KG1 (cell line): ENCODE data around the gene AP1S2.
"Not testable (repeated sequence)": the region's sequence is repeated elsewhere in the genome, so short reads cannot be mapped to it uniquely, and the experiment has no call there.

Experiments used
- DNase-seq: peaks from one replicate; lab custom pipeline; 2025; lab: John Stamatoyannopoulos, UW

The AP1S2 gene

DNA sequence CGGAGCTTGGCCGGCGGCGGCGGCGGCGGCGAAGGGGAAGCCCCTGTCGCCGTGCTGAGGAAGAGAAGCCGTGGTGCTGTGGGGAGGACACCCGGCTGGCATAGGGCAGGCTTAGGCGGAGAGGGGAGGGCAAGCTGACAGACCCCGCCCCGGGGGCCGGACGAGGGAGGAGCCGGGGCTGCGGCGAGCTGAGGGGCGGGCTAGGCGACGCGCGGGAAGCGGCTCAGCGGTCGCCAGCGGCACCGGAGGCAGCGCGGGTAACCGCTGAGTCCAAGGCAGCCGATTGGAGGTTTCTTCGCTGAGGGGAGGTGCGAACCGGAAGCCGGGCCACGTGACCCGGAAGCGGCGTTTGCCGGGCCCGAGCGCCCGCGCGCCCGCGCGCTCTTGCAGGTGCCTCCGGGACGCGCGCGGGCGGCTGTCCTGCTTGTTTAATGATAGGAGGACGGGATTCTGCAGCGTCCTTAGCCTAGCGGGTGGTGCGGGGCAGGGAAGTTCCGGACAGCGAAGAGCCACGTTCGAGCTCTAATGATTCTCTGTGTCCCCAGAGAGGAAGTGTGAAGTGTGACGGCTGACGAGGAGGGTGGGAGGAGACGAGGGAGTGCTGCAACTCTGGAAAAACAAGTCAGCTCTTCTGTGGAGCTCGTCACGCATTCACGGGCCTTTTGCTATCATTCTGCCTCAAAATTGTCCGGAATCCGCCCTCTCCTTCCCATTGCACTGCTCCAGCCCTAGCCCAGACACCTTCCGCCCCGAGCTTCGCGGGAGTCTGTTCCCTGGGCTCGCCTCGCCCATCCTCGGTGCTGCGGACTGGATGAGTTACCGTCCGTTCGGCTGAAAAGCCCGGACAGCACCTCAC lies at the start of gene AP1S2:
Gene AP1S2 (minus strand): TSS at position 102 of the 856 bp plus-strand sequence. CDS start 2,289 bp downstream, outside the sequence.
- peak; percentile 23 for DNase-seq

DNA sequence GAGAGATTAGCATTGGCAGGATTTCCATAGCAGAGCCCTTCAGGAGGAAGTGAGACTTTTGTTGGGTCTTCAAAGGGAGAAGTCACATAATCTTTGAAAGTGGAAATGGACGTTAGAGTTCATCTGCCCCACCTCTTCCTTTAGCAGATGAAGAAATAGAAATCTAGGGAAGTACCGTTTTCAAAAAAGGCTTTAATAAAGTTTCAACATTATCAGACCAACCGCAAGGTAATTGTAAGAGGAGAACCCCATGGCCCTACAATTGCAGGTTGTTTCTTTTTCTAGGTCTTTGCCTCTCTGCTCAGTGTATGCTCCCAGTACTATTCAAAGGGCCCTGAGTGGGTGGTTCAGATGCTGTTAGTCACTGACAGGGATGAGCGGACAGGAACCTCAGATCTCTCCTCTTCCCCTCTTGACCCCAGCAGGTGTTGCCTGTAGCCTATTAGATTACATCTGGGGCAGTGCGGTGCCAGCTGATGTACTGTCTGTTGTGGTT lies 48.6 kb upstream of the AP1S2 start:
- no peak for DNase-seq

- no peak for DNase-seq
Observed at GRCh38 chrX:15895334-15895733, 40.7 kb upstream of the AP1S2 start.

DNA sequence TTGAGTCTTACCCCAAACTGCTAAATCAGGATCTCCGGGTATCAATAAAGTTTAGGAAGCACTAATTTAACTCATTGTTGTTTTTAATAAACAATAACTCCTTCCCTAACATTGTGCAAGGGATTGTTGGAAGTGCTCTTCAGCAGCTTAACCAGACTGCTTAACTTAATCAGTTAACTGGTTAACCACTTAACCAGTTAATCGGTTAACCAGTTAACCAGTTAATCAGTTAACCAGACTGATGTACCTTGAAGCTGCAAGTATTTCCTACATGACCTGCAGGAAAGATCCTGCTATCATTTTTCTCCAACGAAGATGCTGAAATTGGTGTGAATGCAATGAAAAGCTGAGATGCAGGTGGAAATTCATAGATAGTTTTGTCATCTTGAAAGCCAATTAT lies 40.1 kb upstream of the AP1S2 start:
- DNase-seq: no peak

GRCh38 chrX:15890463-15890862 lies 35.9 kb upstream of the AP1S2 start:
- DNase-seq: no peak

DNA sequence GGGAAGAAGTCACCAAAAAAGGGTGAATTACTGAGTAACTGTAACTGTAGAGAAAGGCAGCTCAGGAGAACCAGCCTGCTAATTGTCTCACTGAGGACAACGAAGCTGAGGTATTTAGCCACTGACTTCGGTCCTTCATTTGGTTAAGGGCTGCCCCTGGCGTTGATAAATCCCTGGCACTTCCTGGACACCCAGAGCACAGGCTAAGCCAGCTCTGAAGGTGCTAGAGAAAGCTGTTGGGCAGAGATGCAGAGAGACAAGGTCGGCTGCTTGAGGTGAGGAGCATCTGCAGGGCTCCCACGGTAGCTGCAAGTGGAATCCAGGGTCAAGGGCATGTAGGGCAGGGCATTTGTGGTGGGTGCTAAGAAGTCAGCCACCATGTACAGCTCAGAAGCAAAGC lies 33.4 kb upstream of the AP1S2 start:
- no peak for DNase-seq

DNA sequence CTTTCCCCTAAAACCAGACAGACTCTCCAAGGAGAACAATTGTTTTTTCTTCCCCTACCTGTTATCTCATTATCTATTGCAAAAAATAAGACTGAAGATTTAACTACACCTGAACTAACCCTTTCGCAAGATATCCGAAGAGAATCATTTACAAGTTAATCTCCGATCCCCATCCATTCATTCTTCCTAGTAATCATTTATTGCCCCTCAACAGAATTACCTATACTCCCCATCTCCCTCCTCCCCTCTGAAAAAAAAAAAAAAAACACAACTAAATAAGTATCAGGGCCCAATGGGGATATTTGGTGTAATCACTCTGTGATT lies 28.9 kb upstream of the AP1S2 start:
- no peak for DNase-seq

GRCh38 chrX:15882704-15883539 lies 28.3 kb upstream of the AP1S2 start:
- DNase-seq: no peak

DNA sequence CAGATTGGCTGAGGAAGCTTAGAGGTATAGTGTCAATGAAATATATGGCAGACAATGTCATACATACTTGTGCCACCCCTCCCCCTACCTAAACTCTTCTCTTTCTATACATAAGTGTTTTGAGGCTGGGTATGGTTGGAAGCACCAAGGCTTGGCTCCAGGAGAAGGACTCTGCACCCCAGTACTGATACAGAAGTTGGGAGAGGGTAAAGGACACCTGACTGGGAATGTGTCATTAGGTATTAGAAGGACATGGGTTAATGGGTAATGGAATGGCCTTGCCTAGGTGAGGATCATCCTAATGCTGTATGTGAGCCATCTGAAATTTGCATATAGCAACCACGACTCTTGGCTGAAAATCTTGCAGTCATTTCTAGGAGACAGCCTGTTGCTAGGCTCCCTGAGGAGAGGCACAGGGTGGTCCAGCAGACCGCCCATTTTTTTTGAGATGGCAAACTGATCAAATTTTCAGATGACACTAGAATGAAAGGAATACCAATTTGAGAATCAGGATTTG lies 26.8 kb upstream of the AP1S2 start:
- DNase-seq: no peak

GRCh38 chrX:15877914-15878313 lies 23.3 kb upstream of the AP1S2 start:
- DNase-seq: not testable (repeated sequence)

GRCh38 chrX:15877380-15877779 lies 22.8 kb upstream of the AP1S2 start:
- no peak for DNase-seq

DNA sequence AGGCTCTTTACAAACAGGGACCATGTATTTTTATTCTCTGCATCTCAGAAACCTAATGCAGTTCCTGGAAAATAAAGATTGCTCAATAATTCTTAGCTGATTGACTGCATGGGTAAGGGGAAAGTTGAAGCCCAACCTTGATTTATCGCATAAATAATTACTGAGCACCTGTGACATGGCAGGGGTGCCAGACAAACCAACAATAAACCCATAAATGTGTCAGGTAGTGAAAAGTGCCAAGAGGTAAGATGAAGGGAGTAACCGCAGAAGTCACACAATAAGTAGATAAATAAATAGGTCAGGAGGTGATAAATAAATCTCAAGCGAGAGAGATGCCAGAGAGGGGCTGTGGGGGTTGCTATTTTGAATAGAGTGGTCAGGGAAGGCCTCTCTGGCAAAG lies 20.1 kb upstream of the AP1S2 start:
- DNase-seq: no peak

GRCh38 chrX:15873566-15873965 lies 19.0 kb upstream of the AP1S2 start:
- no peak for DNase-seq

DNA sequence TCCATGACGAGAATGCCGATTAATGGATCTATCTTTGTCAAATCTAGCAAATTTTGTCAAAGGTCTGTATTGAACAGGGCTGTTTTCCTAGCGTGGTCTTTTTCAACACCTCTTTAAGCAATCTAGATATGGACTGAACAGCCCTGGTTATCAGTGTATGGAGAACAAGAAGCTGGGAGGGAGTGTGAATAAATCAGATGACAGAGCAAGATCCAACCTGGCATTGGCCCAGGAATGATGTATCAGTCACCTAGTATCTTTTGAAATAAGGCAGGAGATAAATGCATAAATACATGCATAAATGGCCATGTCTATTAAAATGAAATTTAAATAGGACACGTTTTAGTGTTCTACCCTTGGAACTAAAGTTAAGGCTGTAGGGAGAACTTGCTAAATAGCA lies 15.7 kb upstream of the AP1S2 start:
- no peak for DNase-seq

DNA sequence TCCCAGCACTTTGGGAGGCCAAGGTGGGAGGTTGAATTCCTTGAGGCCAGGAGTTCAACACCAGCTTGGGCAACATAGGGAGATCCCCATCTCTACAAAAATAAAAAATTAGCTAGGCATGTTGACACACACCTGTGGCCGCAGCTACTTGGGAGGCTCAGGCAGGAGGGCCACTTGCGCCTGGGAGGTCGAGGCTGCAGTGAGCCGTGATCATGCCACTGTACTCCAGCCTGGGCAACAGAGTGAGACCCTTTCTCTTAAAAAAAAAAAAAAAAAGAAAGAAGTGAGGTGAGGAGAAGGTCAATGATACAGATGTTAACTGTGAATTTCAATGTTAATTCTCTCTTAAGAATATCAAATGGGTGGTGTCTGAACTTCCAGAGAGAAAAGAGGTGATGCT lies 15.1 kb upstream of the AP1S2 start:
- no peak for DNase-seq

DNA sequence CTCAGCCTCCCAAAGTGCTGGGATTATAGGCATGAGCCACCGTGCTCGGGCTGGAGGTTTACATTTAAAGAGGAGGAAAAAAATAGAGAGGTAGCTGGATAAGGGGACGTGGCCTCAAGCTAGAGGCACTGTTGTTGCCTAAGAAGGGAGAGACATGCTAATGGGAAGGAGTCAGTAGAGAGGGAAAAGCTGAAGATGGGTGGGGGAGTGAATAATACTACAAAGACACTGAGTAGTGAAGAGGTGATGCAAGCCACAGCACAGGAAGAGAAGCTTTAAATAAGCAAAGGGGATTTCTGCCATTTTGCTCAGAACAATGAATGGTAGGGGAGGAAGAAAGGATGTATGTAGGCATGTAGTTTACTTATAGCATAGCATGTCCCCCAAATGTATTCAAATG lies 11.5 kb upstream of the AP1S2 start:
- DNase-seq: no peak

DNA sequence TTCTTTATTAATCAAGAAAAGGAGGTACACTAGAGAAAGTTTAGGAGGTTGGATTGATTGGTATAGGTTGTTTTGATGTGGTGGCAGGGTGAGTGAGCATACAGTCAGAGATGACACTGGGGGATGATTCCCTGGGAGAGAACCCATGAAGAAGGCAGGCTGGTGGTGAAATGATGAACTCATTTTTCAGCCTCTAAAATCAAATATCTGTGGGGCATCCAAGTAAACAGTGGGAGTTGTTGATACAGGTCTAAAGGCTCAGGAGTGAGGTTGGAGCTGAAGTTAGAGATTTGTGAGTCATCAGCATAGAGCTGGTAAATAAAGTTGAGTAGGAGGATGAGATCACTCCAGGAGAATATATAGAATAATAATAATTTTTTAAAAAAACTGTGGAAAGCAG lies 10.0 kb upstream of the AP1S2 start:
- DNase-seq: no peak

DNA sequence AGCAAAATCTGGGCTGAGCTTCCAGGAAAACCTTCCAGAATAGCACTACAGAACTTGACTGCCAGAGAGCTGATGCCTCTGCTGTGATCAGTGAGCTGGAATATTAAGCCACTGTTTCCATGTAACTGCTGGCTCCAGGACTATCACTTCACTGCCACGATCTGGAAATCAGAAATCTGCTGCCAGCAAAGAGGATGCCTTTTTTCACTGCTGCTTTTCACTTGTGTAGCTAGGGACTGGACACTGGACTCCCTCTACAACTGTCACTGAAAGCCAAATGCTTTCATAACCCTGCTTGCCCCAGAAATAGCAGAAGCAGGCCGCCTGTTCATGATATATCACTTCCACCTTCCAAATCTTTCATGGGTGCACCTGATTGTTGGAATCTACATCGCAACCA lies 9.4 kb upstream of the AP1S2 start:
- no peak for DNase-seq

DNA sequence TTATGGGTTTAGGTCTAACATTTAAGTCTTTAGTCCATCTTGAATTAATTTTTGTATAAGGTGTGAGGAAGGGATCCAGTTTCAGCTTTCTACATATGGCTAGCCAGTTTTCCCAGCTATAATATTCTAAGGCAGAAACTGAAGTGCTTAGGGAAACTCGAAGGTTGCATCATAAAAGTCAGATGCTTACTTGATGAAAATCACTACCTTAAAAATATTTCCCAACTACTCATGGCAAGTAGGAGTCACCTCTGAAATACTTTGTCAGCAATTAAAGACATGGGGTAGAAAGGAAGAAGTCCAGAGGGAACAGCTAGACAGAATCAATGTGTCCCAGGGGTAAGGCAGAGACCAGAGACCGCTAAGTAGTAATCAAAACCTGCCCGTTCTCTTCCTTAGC lies 6.3 kb upstream of the AP1S2 start:
- no peak for DNase-seq

DNA sequence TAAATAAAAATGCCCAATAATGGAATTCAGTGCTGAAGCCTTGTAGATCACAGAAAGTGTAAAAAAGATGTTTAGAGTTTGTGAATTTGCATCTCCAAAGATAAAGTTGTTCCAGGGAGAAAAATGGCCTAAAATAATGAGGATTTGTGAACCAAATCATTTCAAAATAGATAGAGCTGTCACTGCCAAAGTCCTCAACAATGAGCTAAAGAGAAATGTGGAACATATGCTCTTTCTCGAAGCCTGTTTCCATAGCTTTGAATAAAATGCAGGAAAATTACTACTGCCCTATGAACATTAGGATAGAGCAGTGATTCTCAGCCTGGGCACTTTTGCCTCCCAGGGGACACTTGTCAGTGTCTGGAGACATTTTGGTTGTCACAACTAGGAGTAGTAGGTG lies 3.4 kb upstream of the AP1S2 start:
- no peak for DNase-seq

- no peak for DNase-seq
Observed at GRCh38 chrX:15856636-15857035, 2.0 kb upstream of the AP1S2 start.

DNA sequence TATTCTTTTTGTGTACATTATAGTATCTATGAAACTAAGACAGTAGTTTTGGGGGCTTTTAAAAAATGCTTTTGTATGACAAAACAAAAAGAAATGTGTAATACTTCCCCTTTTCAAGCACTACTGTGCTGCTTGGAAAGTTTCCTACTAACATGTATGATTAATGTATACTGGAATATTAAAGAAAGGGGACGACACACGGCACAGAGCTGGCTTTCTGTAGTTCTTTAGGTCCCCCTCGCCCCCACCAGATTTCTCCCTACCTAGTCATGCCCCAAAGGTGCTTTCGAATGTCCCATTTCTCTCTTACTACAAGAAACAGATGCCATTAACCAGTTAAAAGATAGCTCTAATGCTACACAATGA lies 1.6 kb upstream of the AP1S2 start:
- peak; percentile 3 for DNase-seq
